GM23338 (cell line): ENCODE data around the gene TIMM23. TPM values are rescaled to one million over a fixed set of nuclear protein-coding genes. Genes with fewer than 3 reads are reported as not detected.
A peak's percentile ranks its signal among the peaks of the same experiment; 100 is the strongest.
"Not testable (repeated sequence)": the region's sequence is repeated elsewhere in the genome, so short reads cannot be mapped to it uniquely, and the experiment has no call there.

Experiments
- ATAC-seq: fragments of 200-7000 bp; cut with Tn5 transposase; 3 replicates; pipeline ENCODE4 v1.9.1; 2020
- DNase-seq: peaks from one replicate; pipeline ENCODE4 v3.0.0-alpha.2; 2015; ENCODE audit warnings: low spot score
- H2AFZ ChIP-seq: fragments of 200-600 bp; sonication (generic); 2 replicates; pipeline ENCODE4 v1.8.0; 2016; ENCODE audit warnings: antibody characterized with exemption, mild to moderate bottlenecking, moderate library complexity
- H3F3A ChIP-seq: fragments of 200-600 bp; sonication (generic); replicated peaks from 2 replicates; pipeline ENCODE4 v1.8.0; 2017; ENCODE audit warnings: antibody characterized with exemption, mixed run types, low read depth
- H3K27ac ChIP-seq: fragments of 200-600 bp; sonication (generic); 2 replicates; pipeline ENCODE4 v1.6.1; 2016; ENCODE audit warnings: low read depth
- H3K27me3 ChIP-seq: fragments of 200-600 bp; sonication (generic); 2 replicates; pipeline ENCODE4 v1.8.0; 2016; ENCODE audit warnings: mild to moderate bottlenecking, mixed run types, moderate library complexity; ENCODE audit not compliant: insufficient read depth
- H3K36me3 ChIP-seq: fragments of 200-600 bp; sonication (generic); 2 replicates; pipeline ENCODE4 v1.8.0; 2016; ENCODE audit warnings: mild to moderate bottlenecking; ENCODE audit not compliant: insufficient read depth
- H3K4me1 ChIP-seq: fragments of 200-600 bp; sonication (generic); 2 replicates; pipeline ENCODE4 v1.8.0; 2016; ENCODE audit warnings: mild to moderate bottlenecking, moderate library complexity; ENCODE audit not compliant: insufficient read depth
- H3K4me2 ChIP-seq: fragments of 200-600 bp; sonication (generic); 2 replicates; pipeline ENCODE4 v1.7.1; 2017; ENCODE audit warnings: mixed run types
- H3K4me3 ChIP-seq: fragments of 200-600 bp; sonication (generic); 2 replicates; pipeline ENCODE4 v1.6.1; 2016; ENCODE audit warnings: mixed run types
- H3K79me2 ChIP-seq: fragments of 200-600 bp; sonication (generic); replicated peaks from 2 replicates; pipeline ENCODE4 v1.8.0; 2017; ENCODE audit warnings: mild to moderate bottlenecking; ENCODE audit not compliant: insufficient read depth
- H3K9me2 ChIP-seq: fragments of 200-600 bp; sonication (generic); 2 replicates; pipeline ENCODE4 v1.8.0; 2017; ENCODE audit not compliant: insufficient read depth
- H4K20me1 ChIP-seq: fragments of 200-600 bp; sonication (generic); replicated peaks from 2 replicates; pipeline ENCODE4 v1.8.0; 2017; ENCODE audit warnings: mild to moderate bottlenecking; ENCODE audit not compliant: insufficient read depth
- H3K27ac Mint-ChIP-seq: 2 replicates; pipeline ENCODE4 v1.8.0; 2020; ENCODE audit warnings: inconsistent platforms, mild to moderate bottlenecking, moderate library complexity, mixed read lengths
- H3K27me3 Mint-ChIP-seq: 3 replicates; pipeline ENCODE4 v1.8.0; 2022; ENCODE audit warnings: low read depth, mild to moderate bottlenecking, moderate library complexity, mixed read lengths, inconsistent platforms; ENCODE audit not compliant: insufficient read depth, poor library complexity
- H3K36me3 Mint-ChIP-seq: 3 replicates; pipeline ENCODE4 v1.8.0; 2021; ENCODE audit warnings: low read depth, mild to moderate bottlenecking, inconsistent platforms, moderate library complexity, mixed read lengths
- H3K4me1 Mint-ChIP-seq: 3 replicates; pipeline ENCODE4 v1.8.0; 2020; ENCODE audit warnings: mild to moderate bottlenecking, inconsistent platforms, mixed read lengths
- H3K4me3 Mint-ChIP-seq: 3 replicates; pipeline ENCODE4 v1.8.0; 2021; ENCODE audit warnings: moderate library complexity, mild to moderate bottlenecking, inconsistent platforms, mixed read lengths
- H3K9me3 Mint-ChIP-seq: 3 replicates; pipeline ENCODE4 v1.8.0; 2020; ENCODE audit warnings: moderate library complexity, mild to moderate bottlenecking, inconsistent platforms, mixed read lengths
- polyA plus RNA-seq: library from polyadenylated mRNA; unstranded; fragments of >200 nt; fragmentation: Nextera tagmentation; extraction: Ambion mirVana; gene quantifications from 2 replicates; pipeline ENCODE4 v1.2.1, GENCODE V29; 2016
- total RNA-seq: library from RNA; depleted of rRNA; stranded (reverse); fragments of >200 nt; shearing (Covaris generic); gene quantifications from 2 replicates; pipeline ENCODE4 v1.2.3, GENCODE V29; 2014
- TF ChIP-seq, protein P1 (sequence below), 2 experiments: fragments of 200-600 bp in 1 of 2; sonication (generic) in 1 of 2; conservative IDR thresholded peaks; 2 replicates each; pipeline versions ENCODE4 v1.5.1 to v1.6.1; 2016 to 2017; ENCODE audit warnings: antibody characterized with exemption in 2 of 2, low read depth in 2 of 2, mild to moderate bottlenecking in 2 of 2, moderate library complexity in 1 of 2

Gene TIMM23
- total and polyA plus RNA-seq, 2 experiments from 2014 or later: 120 to 218 TPM

DNA sequence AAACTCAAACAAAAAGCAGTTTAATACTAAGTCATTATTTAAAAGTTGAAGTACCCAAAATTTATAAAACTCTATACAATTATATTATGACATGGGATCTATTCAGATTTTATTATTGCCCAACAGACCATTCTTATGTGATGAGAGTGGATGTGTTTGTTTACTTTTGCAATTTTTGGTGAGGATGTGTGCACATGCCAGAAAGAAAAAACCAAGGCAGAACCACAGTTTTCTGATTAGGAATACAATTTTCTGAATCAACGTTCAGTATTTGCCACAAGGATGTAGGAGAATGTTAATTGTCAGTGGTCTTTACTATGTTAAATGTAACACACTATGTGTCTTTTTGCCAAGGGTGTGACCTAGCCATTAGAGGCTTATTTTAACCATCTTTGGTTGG lies 9.1 kb downstream of the TIMM23 start:
- H3K4me1 Mint-ChIP-seq, H3K9me2 ChIP-seq, H3K27me3 Mint-ChIP-seq, H3K4me3 Mint-ChIP-seq, H2AFZ ChIP-seq, H3K27me3 ChIP-seq, H4K20me1 ChIP-seq, H3K36me3 ChIP-seq, H3K4me3 ChIP-seq, H3F3A ChIP-seq, ATAC-seq, DNase-seq, H3K4me1 ChIP-seq, H3K27ac Mint-ChIP-seq, H3K27ac ChIP-seq, H3K4me2 ChIP-seq, H3K9me3 Mint-ChIP-seq: not testable (repeated sequence)
- peaks cover 43% of the 10 kb centered on the region for H3K79me2 ChIP-seq
- H3K36me3 Mint-ChIP-seq: peaks cover 38% of the 10 kb centered on the region

DNA sequence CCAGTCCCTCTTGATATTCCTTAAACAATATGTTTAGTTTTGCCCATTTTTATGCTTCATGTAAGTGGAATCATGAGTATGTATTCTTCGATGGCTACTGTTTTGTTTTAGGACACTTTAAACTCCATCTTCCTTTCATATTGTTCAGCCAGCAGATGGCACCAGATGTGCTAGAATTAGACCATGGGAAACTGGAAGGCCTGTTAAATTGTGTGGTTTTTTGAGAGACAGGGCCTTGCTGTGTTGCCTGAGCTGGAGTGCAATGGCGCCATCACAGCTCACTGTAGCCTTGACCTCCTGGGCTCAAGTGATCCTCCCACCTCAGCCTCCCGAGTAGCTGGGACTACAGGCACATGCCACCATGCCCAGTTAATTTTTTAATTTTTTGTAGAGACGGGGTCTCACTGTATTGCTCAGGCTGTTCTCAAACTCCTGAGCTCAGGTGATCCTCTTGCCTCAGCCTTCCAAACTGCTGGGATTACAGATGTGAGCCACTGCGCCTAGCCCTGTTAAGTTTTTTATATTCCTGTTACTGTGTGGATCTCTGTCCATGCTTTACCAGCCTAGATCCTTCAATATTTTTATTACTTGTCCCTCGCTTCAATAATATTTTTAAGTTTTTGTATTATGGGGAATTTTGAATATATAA lies 11.4 kb downstream of the TIMM23 start:
- not testable (repeated sequence) for H3K4me1 ChIP-seq, H3K4me2 ChIP-seq, H3K9me2 ChIP-seq, H2AFZ ChIP-seq, H4K20me1 ChIP-seq, H3K36me3 ChIP-seq, H3K27ac Mint-ChIP-seq, H3K27me3 ChIP-seq, H3K27ac ChIP-seq, H3K4me1 Mint-ChIP-seq, H3K27me3 Mint-ChIP-seq, H3K9me3 Mint-ChIP-seq, H3K4me3 ChIP-seq, H3K4me3 Mint-ChIP-seq, H3F3A ChIP-seq
- H3K79me2 ChIP-seq: peaks cover 26% of the 10 kb centered on the region
- ATAC-seq (peak; percentile 56), DNase-seq (peak; percentile 45)
- H3K36me3 Mint-ChIP-seq: peaks cover 38% of the 10 kb centered on the region
- TF ChIP-seq, protein P1, sequence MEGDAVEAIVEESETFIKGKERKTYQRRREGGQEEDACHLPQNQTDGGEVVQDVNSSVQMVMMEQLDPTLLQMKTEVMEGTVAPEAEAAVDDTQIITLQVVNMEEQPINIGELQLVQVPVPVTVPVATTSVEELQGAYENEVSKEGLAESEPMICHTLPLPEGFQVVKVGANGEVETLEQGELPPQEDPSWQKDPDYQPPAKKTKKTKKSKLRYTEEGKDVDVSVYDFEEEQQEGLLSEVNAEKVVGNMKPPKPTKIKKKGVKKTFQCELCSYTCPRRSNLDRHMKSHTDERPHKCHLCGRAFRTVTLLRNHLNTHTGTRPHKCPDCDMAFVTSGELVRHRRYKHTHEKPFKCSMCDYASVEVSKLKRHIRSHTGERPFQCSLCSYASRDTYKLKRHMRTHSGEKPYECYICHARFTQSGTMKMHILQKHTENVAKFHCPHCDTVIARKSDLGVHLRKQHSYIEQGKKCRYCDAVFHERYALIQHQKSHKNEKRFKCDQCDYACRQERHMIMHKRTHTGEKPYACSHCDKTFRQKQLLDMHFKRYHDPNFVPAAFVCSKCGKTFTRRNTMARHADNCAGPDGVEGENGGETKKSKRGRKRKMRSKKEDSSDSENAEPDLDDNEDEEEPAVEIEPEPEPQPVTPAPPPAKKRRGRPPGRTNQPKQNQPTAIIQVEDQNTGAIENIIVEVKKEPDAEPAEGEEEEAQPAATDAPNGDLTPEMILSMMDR (conservative IDR thresholded peaks at IDR 0.05; ENCODE audit: low read depth in 2 of 2): peak; percentile 34 to 48; a peak in 3 of 4 replicates

DNA sequence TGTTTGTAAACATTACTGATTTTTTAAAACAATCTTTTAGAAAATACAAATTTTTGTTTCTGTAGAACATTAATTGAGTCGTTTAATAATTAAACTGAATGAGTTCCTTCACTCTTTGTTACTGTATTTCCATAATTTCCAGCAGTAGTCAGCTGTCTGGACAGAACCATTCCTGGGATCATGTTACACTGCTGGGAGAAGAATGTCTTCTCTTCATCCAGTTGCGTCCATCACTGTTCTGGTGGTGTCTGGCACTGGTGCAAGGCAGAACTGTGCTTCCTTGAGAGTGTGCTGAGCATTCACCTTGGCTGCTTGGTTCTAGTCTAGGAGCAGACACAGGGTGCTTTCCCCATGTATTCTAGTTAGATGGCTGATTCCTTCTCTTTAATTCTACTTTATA lies 12.2 kb downstream of the TIMM23 start:
- Histone ChIP-seq H3K79me2 (peaks cover 26% of the 10 kb centered on the region), H3K36me3 (peaks cover 13% of the 10 kb centered on the region)
- H3K9me3 Mint-ChIP-seq, H3K4me2 ChIP-seq, H3K4me3 Mint-ChIP-seq, H3K27ac ChIP-seq, H3K4me1 ChIP-seq, H2AFZ ChIP-seq, H3F3A ChIP-seq, H4K20me1 ChIP-seq, H3K27me3 Mint-ChIP-seq, H3K4me1 Mint-ChIP-seq, DNase-seq, H3K9me2 ChIP-seq, H3K4me3 ChIP-seq, H3K27ac Mint-ChIP-seq, ATAC-seq, H3K27me3 ChIP-seq: not testable (repeated sequence)
- H3K36me3 Mint-ChIP-seq: peaks cover 39% of the 10 kb centered on the region

GRCh38 chr10:45985590-45985989 lies 13.3 kb downstream of the TIMM23 start:
- H3K27ac Mint-ChIP-seq, H3K9me2 ChIP-seq, H3K4me2 ChIP-seq, H3K4me1 Mint-ChIP-seq, H3K4me3 ChIP-seq, H3K27me3 Mint-ChIP-seq, ATAC-seq, H3K27ac ChIP-seq, H3K27me3 ChIP-seq, H3K4me1 ChIP-seq, DNase-seq, H4K20me1 ChIP-seq, H2AFZ ChIP-seq, H3F3A ChIP-seq, H3K9me3 Mint-ChIP-seq, H3K4me3 Mint-ChIP-seq: not testable (repeated sequence)
- H3K36me3 Mint-ChIP-seq: peaks cover 43% of the 10 kb centered on the region
- H3K36me3 ChIP-seq: peaks cover 13% of the 10 kb centered on the region
- peaks cover 21% of the 10 kb centered on the region for H3K79me2 ChIP-seq
